NCI-H748 (cell line): Measurements from ENCODE around the gene MAP1LC3C.
"Not testable (repeated sequence)": the region's sequence is repeated elsewhere in the genome, so short reads cannot be mapped to it uniquely, and the experiment has no call there.

ENCODE experiments used
- DNase-seq: peaks from one replicate; lab custom pipeline; 2025; ENCODE audit not compliant: unreplicated experiment; lab: John Stamatoyannopoulos, UW

MAP1LC3C gene

DNA sequence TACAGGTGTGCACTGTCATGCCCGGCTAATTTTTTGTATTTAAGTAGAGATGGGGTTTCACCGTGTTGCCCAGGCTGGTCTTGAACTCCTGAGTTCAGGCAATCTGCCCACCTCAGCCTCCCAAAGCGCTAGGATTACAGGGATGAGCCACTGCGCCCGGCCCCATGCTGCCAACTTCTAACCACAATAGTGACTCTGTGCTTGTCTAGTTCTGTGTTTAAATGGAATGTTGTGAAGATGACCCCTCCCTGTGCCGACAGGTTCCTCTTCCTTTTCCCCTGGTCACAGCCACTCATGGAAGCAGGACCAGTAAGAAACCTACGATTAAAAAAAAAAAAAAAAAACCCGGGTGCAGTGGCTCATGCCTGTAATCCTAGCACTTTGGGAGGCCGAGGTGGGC, 4.7 kb downstream of the MAP1LC3C start:
- no peak for DNase-seq

DNA sequence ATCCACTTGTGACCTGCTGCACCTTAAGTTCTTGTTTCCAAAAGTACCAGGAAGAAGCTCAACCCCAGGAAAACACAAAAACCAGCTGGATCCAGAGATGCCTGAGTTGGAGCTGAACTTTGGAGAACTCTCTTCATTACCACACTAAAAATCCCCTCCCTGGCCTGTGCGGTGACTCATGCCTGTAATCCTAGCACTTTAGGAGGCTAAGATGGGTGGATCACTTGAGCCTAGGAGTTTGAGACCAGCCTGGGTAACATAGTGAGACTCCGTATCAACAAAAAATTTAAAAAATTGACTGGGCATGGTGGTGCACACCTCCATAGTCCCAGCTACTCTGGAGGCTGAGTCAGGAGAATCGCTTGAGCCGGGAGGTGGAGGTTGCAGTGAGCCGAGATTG, 6.2 kb downstream of the MAP1LC3C start:
- DNase-seq: no peak

DNA sequence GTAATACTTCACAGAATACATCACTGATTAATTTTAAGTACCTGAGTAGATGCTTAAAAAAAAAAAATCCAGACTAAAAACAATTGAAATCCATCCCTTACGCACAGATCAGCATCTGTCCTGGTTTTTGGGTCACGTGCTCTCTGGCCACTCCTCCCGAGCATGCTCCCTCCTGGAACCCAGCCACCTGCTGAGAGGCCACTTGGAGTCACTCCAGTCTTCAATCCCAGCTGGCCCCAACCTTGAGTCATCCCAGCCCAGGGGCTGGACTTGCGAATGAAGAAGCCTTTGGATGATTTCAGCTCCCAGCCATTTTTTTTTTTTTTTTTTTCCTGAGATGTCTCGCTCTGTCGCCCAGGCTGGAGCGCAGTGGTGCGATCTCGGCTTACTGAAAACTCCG, 8.9 kb downstream of the MAP1LC3C start:
- no peak for DNase-seq

DNA sequence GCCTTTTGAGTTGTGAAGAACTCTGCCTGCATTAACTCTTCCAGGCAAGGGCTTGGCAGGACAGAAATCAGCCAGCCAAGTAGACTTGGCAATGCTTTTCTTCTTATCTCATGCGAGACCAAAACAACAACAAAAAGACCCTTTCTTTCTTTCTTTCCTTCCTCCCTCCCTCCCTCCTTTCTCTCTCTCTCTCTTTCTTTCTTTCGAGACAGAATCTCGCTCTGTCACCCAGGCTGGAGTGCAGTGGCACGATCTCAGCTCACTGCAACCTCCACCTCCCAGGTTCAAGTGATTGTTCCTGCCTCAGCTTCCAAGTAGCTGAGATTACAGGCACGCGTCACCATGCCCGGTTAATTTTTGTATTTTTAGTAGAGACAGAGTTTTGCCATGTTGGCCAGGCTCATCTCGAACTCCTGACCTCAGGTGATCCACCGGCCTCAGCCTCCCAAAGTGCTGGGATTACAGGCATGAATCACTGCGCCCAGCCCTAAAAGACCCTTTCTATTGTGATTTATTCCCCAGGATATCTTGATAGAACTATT, 10.4 kb downstream of the MAP1LC3C start:
- not testable (repeated sequence) for DNase-seq

DNA sequence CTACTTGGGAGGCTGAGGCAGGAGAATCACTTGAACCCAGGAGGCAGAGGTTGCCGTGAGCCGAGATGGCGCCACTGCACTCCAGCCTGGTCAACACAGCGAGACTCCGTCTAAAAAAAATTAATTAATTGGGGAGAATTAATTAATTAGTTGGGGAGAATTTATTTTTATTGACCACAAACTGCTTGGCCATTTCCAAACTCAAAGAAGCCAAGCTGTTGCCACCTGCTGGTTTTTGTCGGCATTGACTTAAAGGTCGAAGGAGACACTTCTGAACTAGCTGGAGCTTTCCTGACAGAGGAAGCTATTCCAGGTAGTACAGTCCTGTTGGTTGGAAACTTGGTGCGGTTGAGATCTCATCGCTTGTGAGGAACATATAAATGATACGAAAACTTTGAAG, 13.1 kb downstream of the MAP1LC3C start:
- DNase-seq: peak; percentile 40

DNA sequence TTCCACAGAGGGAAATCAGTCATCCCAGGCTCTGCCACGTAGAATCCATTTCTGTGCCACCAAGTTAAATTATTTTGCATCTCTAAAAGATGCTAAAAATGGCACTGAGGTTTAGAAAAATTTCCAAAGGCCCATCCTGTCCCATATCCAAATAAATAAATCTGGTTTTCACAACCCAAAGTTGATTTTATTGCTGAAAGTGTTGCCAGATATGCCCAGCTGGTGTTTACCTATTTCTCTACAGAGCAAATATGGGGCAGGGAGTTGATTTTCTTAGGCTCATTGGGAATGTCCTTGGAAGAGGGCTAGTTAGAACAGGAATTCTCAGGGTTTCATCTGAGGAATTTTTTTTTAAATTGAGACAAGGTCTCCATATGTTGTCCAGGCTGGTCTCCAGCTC, 19.0 kb downstream of the MAP1LC3C start:
- DNase-seq: no peak

DNA sequence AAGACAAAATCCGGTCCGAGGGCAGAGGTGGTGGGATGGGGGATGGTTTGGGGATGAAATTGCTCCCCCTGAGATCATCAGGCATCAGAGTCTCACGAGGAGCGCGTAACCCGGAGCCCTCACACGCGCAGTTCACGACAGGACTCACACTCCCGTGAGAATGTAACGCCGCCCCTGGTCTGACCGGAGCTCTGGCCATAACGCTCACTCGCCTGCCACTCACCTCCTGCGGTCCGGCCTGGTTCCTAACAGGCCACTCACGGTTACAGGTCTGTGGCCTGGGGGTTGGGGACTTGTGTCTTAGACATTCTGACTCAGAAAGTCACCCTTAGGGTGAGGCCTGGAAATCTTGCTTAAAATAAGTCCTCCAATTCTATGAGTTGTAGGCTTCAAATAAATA, 19.8 kb downstream of the MAP1LC3C start:
- DNase-seq: no peak

DNA sequence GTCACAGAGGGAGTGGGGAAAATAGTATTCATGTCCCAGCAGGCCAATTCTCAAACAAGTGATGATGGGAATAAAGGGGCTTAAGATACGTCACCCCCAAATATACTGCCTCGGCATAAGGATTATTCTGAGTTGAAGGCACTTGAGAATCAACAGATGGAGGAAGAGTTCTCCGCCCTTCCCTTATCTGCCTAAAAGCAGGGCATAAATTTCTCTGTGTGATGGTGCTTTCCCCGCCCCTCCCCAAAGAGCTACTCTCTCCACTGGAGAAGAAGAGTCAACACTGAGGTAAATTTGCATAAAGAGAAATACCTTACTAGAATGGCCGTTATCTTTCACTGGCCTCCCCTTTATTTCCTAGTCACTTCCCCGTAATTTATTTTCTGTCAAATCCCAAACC, 22.7 kb downstream of the MAP1LC3C start:
- no peak for DNase-seq

DNA sequence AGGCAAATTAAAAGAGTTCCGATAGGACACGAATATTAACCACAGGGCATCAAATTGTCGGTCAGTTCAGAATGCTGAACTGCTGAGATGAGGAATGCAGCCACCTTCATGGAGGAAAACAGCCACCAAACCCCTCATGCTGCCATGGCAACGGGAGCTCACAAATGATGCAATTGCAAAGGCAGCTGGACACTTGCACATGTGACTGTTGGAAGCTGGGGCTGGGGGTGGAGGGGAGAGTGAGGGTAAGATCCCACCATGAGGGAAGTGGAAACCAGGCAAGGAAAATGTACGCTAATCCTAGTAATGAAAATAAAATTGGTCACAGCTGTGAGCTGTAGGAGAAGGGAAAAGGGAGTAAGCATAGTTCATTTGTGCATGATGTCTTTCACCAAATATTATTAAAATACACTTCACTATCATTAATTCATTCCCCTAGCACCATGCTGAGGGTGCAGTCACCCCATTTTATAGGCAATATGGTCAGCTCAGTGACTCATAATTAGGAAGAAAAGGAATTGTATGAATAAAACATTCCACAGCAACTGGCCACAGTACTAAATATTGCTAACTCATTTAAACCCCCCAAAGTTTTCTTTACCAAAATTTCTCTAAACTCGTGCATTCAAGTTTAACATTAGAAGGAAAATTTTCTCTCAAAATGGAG, 26.1 kb downstream of the MAP1LC3C start:
- DNase-seq: peak; percentile 75

DNA sequence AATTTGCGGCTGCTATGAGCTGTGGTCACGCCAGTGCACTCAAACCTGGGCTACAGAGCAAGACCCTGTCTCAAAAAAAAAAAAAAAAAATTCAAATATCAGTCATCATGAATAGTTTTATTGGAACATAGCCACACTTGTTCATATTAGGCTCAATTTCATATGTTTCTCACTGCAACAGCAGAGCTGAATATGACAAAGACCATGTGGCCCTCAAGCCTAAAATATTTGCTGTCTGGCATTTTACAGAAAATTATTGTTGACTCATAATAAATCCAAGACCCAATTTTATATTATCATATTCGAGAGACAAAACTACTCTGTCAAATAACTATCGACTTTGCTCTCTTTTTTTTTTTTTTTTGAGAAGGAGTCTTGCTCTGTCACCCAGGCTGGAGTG, 30.3 kb downstream of the MAP1LC3C start:
- DNase-seq: no peak

DNA sequence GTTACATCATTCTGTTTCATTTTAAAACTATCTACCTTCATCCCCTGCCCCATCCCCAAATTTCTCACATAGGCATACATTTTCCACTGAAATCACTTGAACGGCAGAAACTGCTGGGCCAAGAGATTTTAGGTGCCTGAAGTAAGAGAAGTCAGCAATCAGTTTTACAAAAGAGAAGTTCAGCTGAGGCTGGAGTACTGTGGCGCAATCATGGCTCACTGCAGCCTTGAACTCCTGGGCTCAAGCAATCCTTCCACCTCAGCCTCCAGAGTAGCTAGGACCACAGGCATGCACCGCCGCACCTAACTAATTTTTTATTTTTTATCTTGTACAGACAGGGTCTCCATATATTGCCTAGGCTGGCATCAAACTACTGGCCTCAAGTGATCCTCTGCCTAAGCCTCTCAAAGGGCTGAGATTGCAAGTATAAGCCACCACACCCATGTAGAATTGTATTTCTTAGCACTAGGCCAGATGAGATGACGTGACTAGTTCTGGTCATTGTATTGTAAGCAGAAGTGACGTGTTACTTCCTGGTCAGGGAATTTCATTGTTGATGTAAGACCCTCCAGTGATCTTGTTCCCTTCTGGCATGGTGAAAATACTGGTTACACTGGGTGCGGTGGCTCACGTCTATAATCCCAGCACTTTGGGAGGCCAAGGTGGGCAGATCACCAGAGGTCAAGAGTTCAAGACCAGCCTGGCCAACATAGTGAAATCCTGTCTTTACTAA, 34.2 kb downstream of the MAP1LC3C start:
- DNase-seq: no peak

DNA sequence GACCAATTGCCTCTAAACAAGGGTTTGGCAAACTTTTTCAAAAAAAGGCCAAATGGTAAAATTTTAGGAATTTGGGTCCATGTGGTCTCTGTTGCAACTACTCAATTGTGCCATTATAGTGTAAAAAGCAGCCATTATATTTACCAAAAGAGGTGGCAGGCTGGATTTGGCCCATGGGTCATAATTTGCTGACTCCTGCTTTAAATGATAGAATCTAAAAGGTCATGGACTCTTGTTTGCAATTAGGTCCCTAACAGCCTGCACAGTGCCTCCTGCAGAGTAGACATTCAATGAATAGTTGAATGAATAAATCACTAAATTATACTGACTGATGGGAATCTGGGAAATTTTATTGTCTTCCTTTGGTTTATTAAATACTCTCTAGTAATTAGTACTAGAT, 35.2 kb downstream of the MAP1LC3C start:
- no peak for DNase-seq

DNA sequence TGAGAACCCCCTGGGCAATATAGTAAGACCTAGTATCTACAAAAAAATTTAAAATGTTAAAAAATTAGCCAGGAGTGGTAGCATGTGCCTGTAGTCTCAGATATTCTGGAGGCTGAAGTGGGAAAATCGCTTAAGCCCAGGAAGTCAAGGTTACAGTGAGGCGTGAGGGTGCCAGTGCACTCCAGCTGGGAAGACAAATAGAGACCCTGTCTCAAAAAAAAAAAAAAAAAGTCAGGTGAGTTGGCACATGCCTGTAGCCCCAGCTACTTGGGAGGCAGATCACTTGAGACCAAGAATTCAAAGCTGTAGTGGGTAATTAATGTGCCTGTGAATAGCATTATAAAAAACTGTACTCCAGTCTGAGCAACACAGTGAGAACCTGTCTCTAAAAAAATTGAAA, 36.7 kb downstream of the MAP1LC3C start:
- no peak for DNase-seq

DNA sequence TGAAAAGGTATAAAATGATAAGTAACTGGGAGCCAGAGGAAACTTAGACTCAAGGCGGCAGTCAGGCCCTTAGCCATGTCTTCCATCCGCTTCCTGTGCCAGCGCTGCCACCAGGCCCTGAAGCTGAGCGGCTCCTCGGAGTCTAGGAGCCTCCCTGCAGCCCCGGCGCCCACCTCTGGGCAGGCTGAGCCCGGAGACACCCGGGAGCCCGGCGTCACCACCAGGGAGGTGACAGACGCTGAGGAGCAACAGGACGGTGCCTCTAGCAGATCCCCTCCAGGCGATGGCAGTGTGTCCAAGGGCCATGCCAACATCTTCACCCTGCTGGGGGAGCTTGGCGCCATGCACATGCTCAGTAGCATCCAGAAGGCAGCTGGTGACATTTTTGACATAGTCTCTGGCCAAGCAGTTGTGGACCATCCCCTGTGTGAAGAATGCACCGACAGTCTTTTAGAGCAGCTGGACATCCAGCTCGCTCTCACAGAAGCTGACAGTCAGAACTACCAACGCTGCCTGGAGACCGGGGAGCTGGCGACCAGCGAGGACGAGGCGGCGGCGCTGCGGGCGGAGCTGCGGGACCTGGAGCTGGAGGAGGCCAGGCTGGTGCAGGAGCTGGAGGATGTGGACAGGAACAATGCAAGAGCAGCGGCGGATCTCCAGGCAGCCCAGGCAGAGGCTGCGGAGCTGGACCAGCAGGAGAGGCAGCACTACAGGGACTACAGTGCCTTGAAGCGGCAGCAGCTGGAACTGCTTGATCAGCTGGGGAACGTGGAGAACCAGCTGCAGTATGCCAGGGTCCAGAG, 41.0 kb downstream of the MAP1LC3C start, which contains the start of gene BECN2:
Gene BECN2 (plus strand): TSS at position 76 of the 803 bp plus-strand sequence. CDS start 0 bp downstream, at position 76.
- no peak for DNase-seq

DNA sequence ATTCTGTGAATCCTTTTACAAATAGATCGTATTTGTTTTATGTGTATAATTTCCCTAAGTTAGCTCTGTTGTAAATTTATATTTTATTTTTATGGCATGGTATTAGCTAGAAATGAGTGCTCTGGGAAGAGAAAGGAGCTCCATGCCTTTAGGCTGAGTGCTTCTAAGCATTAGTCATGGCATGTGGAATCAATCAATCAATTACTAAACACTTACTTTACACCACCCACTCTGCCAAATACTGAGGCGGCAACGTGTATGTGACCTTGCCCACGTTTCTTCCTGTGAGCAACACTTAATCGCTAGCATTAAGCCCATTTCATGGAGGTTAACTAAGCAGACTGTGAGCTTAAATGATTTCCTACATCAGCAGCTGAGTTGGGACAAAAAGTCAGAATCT, 48.5 kb downstream of the MAP1LC3C start:
- no peak for DNase-seq

DNA sequence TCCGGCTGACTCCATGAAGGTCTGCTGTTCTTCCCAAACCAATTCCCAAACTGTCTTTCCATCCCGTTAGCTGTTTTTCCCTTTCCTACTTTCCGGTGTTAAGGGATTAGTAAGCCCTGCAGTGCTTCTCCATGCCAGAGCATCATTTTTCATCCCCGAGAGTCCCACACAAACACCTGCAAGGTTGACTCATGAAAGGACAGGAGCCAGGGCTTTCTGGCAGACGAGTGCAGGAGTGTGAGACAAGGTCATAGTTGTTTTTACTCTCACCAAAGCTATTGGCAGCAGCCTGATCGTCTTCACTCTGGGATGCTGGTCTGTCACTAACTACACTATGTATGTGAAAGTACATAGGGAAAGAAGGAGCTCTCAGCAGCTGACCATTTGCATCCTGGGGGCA, 51.5 kb downstream of the MAP1LC3C start:
- no peak for DNase-seq
